DND-41 (cell line): ENCODE data around the gene NPC1L1.

ENCODE experiments used
- ATAC-seq: fragments of 200-7000 bp; cut with Tn5 transposase; 3 replicates; pipeline ENCODE4 v1.9.1; 2021; ENCODE audit warnings: low read depth; ENCODE audit not compliant: insufficient read depth
- DNase-seq: peaks from one replicate; pipeline ENCODE4 v3.0.0-alpha.2; 2020
- H2AFZ ChIP-seq: 2 replicates; pipeline ENCODE4 v1.6.0; 2012; ENCODE audit warnings: low read depth, low read length
- H3K27ac ChIP-seq: 2 replicates; pipeline ENCODE4 v1.5.1; 2012; ENCODE audit warnings: low read length, inconsistent platforms
- H3K27me3 ChIP-seq: fragments of 200-600 bp; sonication (generic); 2 replicates; pipeline ENCODE4 v1.6.0; 2012; ENCODE audit warnings: low read length, mild to moderate bottlenecking, inconsistent platforms; ENCODE audit not compliant: insufficient read depth, poor library complexity
- H3K36me3 ChIP-seq: 2 replicates; pipeline ENCODE4 v1.5.1; 2012; ENCODE audit warnings: low read length, inconsistent platforms; ENCODE audit not compliant: insufficient read depth
- H3K4me1 ChIP-seq: 2 replicates; pipeline ENCODE4 v1.5.1; 2012; ENCODE audit warnings: mild to moderate bottlenecking, low read length; ENCODE audit not compliant: insufficient read depth
- H3K4me2 ChIP-seq: 2 replicates; pipeline ENCODE4 v1.6.0; 2012; ENCODE audit warnings: mild to moderate bottlenecking, moderate library complexity, low read length, inconsistent platforms; ENCODE audit not compliant: insufficient read depth
- H3K4me3 ChIP-seq, 2 experiments: fragments of 200-600 bp in 1 of 2; shearing (Covaris generic) in 1 of 2; 2 replicates each; pipeline ENCODE4 v1.5.1; 2012 to 2016; ENCODE audit warnings: inconsistent platforms in 2 of 2, low read length in 2 of 2, mild to moderate bottlenecking in 2 of 2, low read depth in 1 of 2, moderate library complexity in 1 of 2
- H3K79me2 ChIP-seq: 2 replicates; pipeline ENCODE4 v1.6.0; 2012; ENCODE audit warnings: low read length, inconsistent platforms; ENCODE audit not compliant: insufficient read depth
- H3K9ac ChIP-seq: 2 replicates; pipeline ENCODE4 v1.6.0; 2012; ENCODE audit warnings: low read depth, mild to moderate bottlenecking, inconsistent platforms, low read length, moderate library complexity
- H3K9me3 ChIP-seq: 2 replicates; pipeline ENCODE4 v1.5.1; 2012; ENCODE audit warnings: low read length, moderate library complexity, mild to moderate bottlenecking, inconsistent platforms; ENCODE audit not compliant: insufficient read depth, severe bottlenecking
- H4K20me1 ChIP-seq: 2 replicates; pipeline ENCODE4 v1.6.0; 2012; ENCODE audit warnings: low read length; ENCODE audit not compliant: insufficient read depth
- CTCF ChIP-seq: IDR thresholded peaks from 2 replicates; pipeline ENCODE4 v1.5.1; 2012; ENCODE audit warnings: borderline replicate concordance, low read length, moderate library complexity, mild to moderate bottlenecking; ENCODE audit not compliant: poor library complexity, severe bottlenecking; ENCODE audit errors: extremely low read depth
- EZH2 ChIP-seq: IDR thresholded peaks from 3 replicates; pipeline ENCODE4 v1.6.1; 2012; ENCODE audit warnings: borderline replicate concordance, low read depth, mild to moderate bottlenecking, moderate library complexity, low read length, inconsistent platforms; ENCODE audit not compliant: severe bottlenecking

Gene NPC1L1

GRCh38 chr7:44573464-44574286 lies 32.5 kb upstream of the NPC1L1 start, which contains the start of gene DDX56:
TSS of gene DDX56 (minus strand) at chr7:44573908. CDS start at chr7:44573895, 13 bp downstream.
- TF ChIP-seq CTCF, result no peak
- TF ChIP-seq EZH2, result no peak
- no peaks in the 10 kb centered on the region for H3K27me3 ChIP-seq
- peaks cover 13% of the 10 kb centered on the region; the same call in 1 of the 2 replicates for H4K20me1 ChIP-seq
- H3K4me2 ChIP-seq, result peak within 1 kb of the TSS; percentile 95
- H3K79me2 ChIP-seq, result peaks cover 48% of the 10 kb centered on the region
- DNase-seq, result peak; percentile 94
- peak within 1 kb of the TSS; percentile 92 for H2AFZ ChIP-seq
- peak within 1 kb of the TSS; percentile 78 to 82 for H3K4me3 ChIP-seq
- H3K36me3 ChIP-seq, result peaks cover 64% of the 10 kb centered on the region
- H3K9ac ChIP-seq, result peak within 1 kb of the TSS; percentile 87
- H3K4me1 ChIP-seq, result peaks cover 32% of the 10 kb centered on the region
- H3K27ac ChIP-seq, result peak within 1 kb of the TSS; percentile 88
- no peaks in the 10 kb centered on the region for H3K9me3 ChIP-seq
- ATAC-seq, result peak; percentile 96

- peaks cover 22% of the 10 kb centered on the region; the same call in 1 of the 2 replicates for H4K20me1 ChIP-seq
- peaks cover 42% of the 10 kb centered on the region for H3K79me2 ChIP-seq
- H2AFZ ChIP-seq, result no peak overlapping the region
- peak overlapping the region; percentile 88 for H3K27ac ChIP-seq
- no peak for TF ChIP-seq EZH2
- no peak for TF ChIP-seq CTCF
- no peaks in the 10 kb centered on the region for H3K9me3 ChIP-seq
- ATAC-seq (no peak), DNase-seq (no peak)
- H3K9ac ChIP-seq, result peak overlapping the region; percentile 87
- H3K4me2 ChIP-seq, result peak overlapping the region; percentile 95
- H3K4me1 ChIP-seq, result peaks cover 32% of the 10 kb centered on the region
- peak overlapping the region; percentile 78 to 82 for H3K4me3 ChIP-seq
- no peaks in the 10 kb centered on the region for H3K27me3 ChIP-seq
- peaks cover 66% of the 10 kb centered on the region for H3K36me3 ChIP-seq
Measured at GRCh38 chr7:44572771-44573170, 31.6 kb upstream of the NPC1L1 start.

- peaks cover 38% of the 10 kb centered on the region for H3K79me2 ChIP-seq
- ATAC-seq, result no peak
- no peak overlapping the region for H3K27ac ChIP-seq
- peaks cover 27% of the 10 kb centered on the region for H3K4me1 ChIP-seq
- H3K36me3 ChIP-seq, result peaks cover 88% of the 10 kb centered on the region
- no peak overlapping the region for H3K4me3 ChIP-seq
- H2AFZ ChIP-seq, result no peak overlapping the region
- H3K9ac ChIP-seq, result no peak overlapping the region
- peaks cover 38% of the 10 kb centered on the region for H4K20me1 ChIP-seq
- H3K4me2 ChIP-seq, result no peak overlapping the region
- H3K9me3 ChIP-seq, result no peaks in the 10 kb centered on the region
- TF ChIP-seq EZH2 (no peak), CTCF (no peak)
- DNase-seq, result no peak
- no peaks in the 10 kb centered on the region for H3K27me3 ChIP-seq
Measured at GRCh38 chr7:44569959-44570358, 28.8 kb upstream of the NPC1L1 start.
